Breast epithelium (tissue), 4 donors: ENCODE measurements around the gene CSMD2. TPM values are rescaled to one million over a fixed set of nuclear protein-coding genes. Genes with fewer than 3 reads are reported as not detected.

Experiments used
- DNase-seq, 2 donors: peaks; one replicate each; pipeline ENCODE4 v3.0.0-alpha.2; 2019; ENCODE audit warnings: low spot score in 2 of 2
- H3K27ac ChIP-seq, 2 donors: fragments of 200-600 bp; sonication (generic) in 1 of 2; one replicate each; pipeline ENCODE4 v1.5.1; 2016 to 2019; ENCODE audit warnings: mild to moderate bottlenecking in 1 of 2
- H3K27me3 ChIP-seq, 2 donors: fragments of 200-600 bp; sonication (generic) in 1 of 2; one replicate each; pipeline versions ENCODE4 v1.5.1 to v1.6.0; 2017 to 2019; ENCODE audit warnings: control low read depth in 1 of 2, mild to moderate bottlenecking in 1 of 2
- H3K36me3 ChIP-seq: fragments of 200-600 bp; one replicate; pipeline ENCODE4 v1.5.1; 2019
- H3K4me1 ChIP-seq, 2 donors: fragments of 200-600 bp; sonication (generic); one replicate each; pipeline ENCODE4 v1.5.1; 2016 to 2019; ENCODE audit warnings: control low read depth in 1 of 2
- H3K4me3 ChIP-seq, 3 donors: fragments of 200-600 bp; sonication (generic); 1 replicate in 2 of 3; 2 replicates in 1 of 3; pipeline ENCODE4 v1.5.1; 2016 to 2019; ENCODE audit warnings: mild to moderate bottlenecking in 3 of 3, moderate library complexity in 2 of 3
- H3K9me3 ChIP-seq, 2 donors: fragments of 200-600 bp; sonication (generic) in 1 of 2; one replicate each; pipeline ENCODE4 v1.5.1; 2016 to 2019; ENCODE audit warnings: control low read depth in 1 of 2
- CTCF ChIP-seq, 3 donors: fragments of 450-650 bp; IDR thresholded peaks; one replicate each; pipeline ENCODE4 v1.5.1; 2016 to 2017; ENCODE audit warnings: antibody characterized with exemption in 3 of 3, mild to moderate bottlenecking in 3 of 3, moderate library complexity in 3 of 3
- POLR2A ChIP-seq: fragments of 450-650 bp; IDR thresholded peaks from one replicate; pipeline ENCODE4 v1.6.1; 2016; ENCODE audit warnings: antibody characterized with exemption, mild to moderate bottlenecking, moderate library complexity
- POLR2AphosphoS5 ChIP-seq, 3 donors: sonication (generic); formaldehyde crosslinking; IDR thresholded peaks; one replicate each; pipeline ENCODE4 v1.6.1; 2017; ENCODE audit warnings: antibody characterized with exemption in 3 of 3
- intact Hi-C: fragments of 100-400 bp; cut with DNase I; formaldehyde crosslinking; loops from one replicate; pipeline ENCODE4 v1.15.1; 2023; ENCODE audit warnings: low total_unique reads
- total RNA-seq, 3 donors: library from RNA; depleted of rRNA; stranded (reverse); fragments of >200 nt; gene quantifications; one replicate each; pipeline ENCODE4 v1.1.0, GENCODE V29; 2016

The CSMD2 gene
- total RNA-seq, 3 donors from 2014 or later, result 0.33 to 2.6 (median 0.44) TPM

DNA sequence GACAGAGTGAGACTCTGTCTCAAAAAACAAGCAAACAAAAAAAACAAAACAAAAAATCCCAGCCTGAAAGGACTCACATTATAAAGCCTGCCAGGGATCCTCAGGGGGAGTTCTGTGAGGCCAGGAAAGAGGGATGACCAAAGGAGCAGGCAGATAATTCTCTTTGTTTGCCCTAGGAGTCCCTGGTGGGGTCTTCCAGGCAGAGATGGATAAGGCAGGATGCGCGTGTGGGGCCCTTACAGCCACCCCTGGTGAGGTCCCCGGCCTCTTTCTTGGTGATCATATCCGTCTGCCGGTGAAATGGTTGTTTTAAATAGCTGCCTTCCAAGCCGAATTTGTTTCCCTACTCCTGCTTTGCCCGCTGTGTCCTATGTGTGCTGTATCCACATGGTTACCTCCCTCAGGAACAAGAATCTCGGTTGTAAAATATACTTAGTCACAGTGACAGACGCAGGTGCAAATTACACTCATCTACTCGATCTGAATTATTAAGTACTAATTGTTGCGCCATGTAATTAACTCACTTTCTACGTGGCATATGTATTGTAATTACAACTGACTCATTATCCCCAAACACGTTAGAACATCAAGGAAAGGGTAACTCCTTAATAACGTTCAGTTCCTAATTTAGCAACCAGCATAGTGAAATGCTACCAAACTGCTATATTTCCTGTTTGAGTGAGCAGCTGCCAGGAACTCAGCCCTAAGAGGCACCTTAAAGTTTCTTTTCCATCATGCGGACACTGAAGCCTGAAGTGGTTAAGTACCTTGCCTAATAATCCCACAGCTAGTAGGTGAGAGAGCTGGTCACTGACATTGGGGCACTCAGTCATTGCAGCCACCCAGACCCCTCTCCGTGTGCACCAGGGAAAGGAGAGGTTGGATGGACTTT, 586.2 kb downstream of the CSMD2 start:
- intact Hi-C loops, result no loop called here
- no peaks in the 10 kb centered on the region for H3K36me3 ChIP-seq
- H3K9me3 ChIP-seq, result no peaks in the 10 kb centered on the region
- no peak overlapping the region for H3K4me3 ChIP-seq
- peak overlapping the region in 1 of 2 donors; percentile 32 for H3K27ac ChIP-seq
- H3K4me1 ChIP-seq, result no peaks in the 10 kb centered on the region
- H3K27me3 ChIP-seq, result no peaks in the 10 kb centered on the region
- TF ChIP-seq CTCF (IDR thresholded peaks at IDR 0.05) (no peak), POLR2AphosphoS5 (IDR thresholded peaks at IDR 0.05) (no peak), POLR2A (no peak)
- no peak for DNase-seq

- Histone ChIP-seq H3K9me3 (no peaks in the 10 kb centered on the region), H3K27me3 (no peaks in the 10 kb centered on the region), H3K4me3 (no peak overlapping the region), H3K4me1 (no peaks in the 10 kb centered on the region), H3K27ac (no peak overlapping the region), H3K36me3 (no peaks in the 10 kb centered on the region)
- TF ChIP-seq POLR2A, result no peak
- TF ChIP-seq POLR2AphosphoS5 (IDR thresholded peaks at IDR 0.05), result no peak
- TF ChIP-seq CTCF (IDR thresholded peaks at IDR 0.05), result no peak
- no peak for DNase-seq
- intact Hi-C loops, result no loop called here
Measured at GRCh38 chr1:33577663-33578062, 587.4 kb downstream of the CSMD2 start.

DNA sequence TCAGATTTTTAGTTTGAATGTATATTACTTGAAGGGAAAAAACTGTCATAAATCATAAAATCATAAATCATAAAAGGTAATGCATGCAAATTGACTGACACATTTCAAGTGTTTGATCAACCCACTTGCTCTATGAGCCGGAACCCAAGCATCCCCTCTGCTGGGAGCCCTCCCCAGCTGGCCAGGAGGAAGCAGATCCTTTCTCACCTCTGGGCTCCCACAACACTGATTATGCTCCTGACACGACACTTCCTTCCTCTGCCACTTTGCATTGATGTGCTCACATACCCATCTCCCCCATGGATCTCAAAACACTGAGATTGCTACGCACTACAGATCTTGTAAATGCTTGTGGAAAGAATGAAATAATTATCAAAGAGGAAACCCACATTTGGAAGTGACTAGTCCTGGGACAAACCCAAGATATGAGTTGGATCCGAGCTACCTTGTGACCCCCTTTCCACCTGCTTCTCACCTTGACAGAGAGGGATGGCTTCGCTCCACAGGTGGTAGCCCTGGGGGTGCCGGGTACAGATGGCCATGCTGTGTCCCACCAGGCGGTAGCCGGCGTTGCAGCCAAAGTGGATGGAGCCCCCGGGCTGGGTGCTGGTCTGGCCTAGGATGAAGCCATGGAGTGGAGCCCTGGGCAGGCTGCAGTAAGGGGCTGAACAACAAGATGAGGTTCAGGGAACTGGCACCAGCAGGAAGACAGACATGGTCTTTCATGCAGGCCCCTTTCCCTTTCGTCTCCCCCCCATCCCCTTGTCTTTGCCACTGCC, 588.0 kb downstream of the CSMD2 start:
- Histone ChIP-seq H3K9me3 (no peaks in the 10 kb centered on the region), H3K4me1 (no peaks in the 10 kb centered on the region), H3K27ac (no peak overlapping the region), H3K36me3 (no peaks in the 10 kb centered on the region), H3K27me3 (no peaks in the 10 kb centered on the region), H3K4me3 (no peak overlapping the region)
- intact Hi-C loops, result no loop called here
- DNase-seq, result no peak
- TF ChIP-seq CTCF (IDR thresholded peaks at IDR 0.05) (no peak), POLR2A (no peak), POLR2AphosphoS5 (IDR thresholded peaks at IDR 0.05) (no peak)

DNA sequence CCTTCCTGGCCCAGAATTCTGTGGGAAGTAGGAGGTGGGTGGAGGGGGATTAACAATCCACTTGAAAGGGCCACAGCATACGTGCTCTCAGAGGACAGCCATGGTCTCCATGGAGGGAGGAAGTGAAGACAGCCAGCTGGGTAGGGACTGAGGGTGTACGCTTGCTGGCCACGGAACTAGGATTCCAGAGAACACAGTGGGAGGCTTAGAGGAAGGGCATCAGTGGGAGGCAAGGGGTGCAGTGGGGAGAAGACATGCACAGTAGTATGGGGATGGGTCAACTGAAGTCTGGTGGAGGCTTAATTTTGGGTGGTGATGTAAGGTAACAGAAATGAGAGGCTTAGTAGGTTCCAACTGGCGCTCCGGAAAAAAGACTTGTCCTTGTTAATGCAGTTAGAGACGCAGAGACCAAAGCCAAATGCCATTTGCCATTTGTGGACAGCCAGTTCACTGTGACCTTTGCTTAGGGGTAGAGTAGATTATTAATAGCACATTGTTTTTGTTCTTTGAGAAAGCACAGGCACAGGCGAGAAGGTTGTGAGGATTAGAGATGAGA, 589.6 kb downstream of the CSMD2 start:
- TF ChIP-seq POLR2A (no peak), POLR2AphosphoS5 (IDR thresholded peaks at IDR 0.05) (no peak), CTCF (IDR thresholded peaks at IDR 0.05) (no peak)
- no peak overlapping the region for H3K4me3 ChIP-seq
- H3K9me3 ChIP-seq, result no peaks in the 10 kb centered on the region
- H3K27ac ChIP-seq, result peak overlapping the region in 1 of 2 donors; percentile 52
- H3K4me1 ChIP-seq, result no peaks in the 10 kb centered on the region
- DNase-seq, result no peak
- H3K27me3 ChIP-seq, result no peaks in the 10 kb centered on the region
- no peaks in the 10 kb centered on the region for H3K36me3 ChIP-seq
- intact Hi-C loops, result no loop called here
